Erythroblast (primary cell): ENCODE measurements around the gene STYK1.

Source experiments
- GATA1 ChIP-seq: IDR thresholded peaks from 2 replicates; pipeline ENCODE4 v1.6.1; 2011; ENCODE audit warnings: low read depth, mild to moderate bottlenecking, control low read depth, low read length, moderate library complexity
- POLR2A ChIP-seq: IDR thresholded peaks from 2 replicates; pipeline ENCODE4 v1.6.1; 2011; ENCODE audit warnings: mild to moderate bottlenecking, low read length

DNA sequence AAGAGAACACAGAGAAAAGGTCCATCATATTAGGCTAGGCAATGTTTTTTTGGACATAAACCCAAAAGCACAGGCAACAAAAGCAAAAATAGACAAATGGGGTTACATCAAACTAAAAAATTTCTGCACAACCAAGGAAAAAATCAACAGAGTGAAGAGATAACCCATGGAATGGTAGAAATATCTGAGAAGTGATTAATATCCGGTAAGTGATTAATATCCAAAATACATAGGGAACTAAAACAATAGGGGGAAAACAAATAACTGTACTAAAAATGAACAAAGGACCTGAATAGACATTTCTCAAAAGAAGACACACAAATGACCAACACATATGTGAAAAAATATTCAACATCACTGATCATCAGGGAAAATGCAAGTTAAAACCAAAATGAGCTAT is 4.3 kb downstream of the STYK1 start:
- TF ChIP-seq POLR2A (no peak), GATA1 (no peak)
